ENCODE data around the gene CNN1. TPM values are rescaled to one million over a fixed set of nuclear protein-coding genes. Genes with fewer than 3 reads are reported as not detected.
A peak's percentile ranks its signal among the peaks of the same experiment; 100 is the strongest.

CNN1 gene
- total and polyA plus RNA-seq, 9 of the 15 experiments (the other 6 are each of a cell fraction or from before 2014, with no cell fraction given) = 0.23 to 10.6 (median 5.2) TPM

DNA sequence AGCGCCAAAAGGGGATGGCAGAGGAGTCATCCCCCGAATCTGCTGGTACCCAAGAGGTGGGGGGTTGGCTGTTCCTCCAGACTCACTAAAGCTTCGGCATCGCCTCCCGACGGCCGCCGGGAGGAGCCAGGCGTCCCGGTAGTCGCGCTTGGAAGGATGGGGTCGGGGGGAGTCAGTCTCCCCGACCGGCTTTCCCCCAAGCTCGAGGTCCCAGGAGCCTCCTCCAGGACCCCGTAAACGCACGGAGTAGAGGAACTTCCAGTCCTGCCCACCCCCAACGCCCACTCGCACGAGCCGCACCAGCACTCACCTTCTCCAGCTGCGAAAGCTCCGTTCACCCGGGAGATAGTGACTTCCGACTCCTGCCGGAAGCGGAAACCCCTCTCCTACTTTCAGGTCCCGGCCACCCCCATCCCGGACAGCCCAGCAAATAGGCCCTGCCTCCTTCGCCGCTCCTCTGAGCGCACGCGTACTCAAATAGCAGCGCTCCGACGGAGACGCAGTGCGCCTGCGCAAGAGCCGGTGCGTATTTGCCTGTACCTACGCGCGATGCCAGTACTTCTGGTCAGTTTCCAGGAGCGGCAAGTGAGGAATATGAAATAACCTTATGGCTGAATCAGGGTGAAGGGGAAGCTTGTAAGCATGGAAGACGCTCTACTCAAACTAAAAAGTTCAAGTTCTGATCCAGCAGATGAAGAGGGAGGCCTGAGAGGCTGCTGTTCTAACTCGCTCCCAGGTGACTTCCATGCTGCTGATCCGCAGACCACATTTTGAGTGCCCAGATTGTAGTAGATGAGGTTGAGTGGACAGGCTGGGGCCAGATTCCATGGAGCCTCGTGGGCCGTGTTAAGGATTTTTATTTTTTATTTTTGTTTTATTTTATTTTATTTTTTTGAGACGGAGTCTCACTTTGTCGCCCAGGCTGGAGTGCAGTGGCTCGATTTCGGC is 20.5 kb downstream of the CNN1 start, which contains the start of gene ELOF1 (continued):
- TF ChIP-seq PHF20 (IDR thresholded peaks at IDR 0.05; ENCODE audit: partially characterized antibody) (peak; percentile 65), NCOA6 (IDR thresholded peaks at IDR 0.05) (no peak), HMG20A (CRISPR knock-in tag; conservative IDR thresholded peaks at IDR 0.05) (no peak), POLR2B (IDR thresholded peaks at IDR 0.05; ENCODE audit: low read depth, partially characterized antibody) (peak; percentile 97), EP400 (IDR thresholded peaks at IDR 0.05) (peak; percentile 60; the same call in 1 of the 2 replicates), NR1H2 (CRISPR knock-in tag; IDR thresholded peaks at IDR 0.05) (no peak), MAZ (CRISPR knock-in tag; conservative IDR thresholded peaks at IDR 0.05 in 1 of 2, IDR thresholded peaks at IDR 0.05 in 1 of 2) (peak; percentile 97), NONO (IDR thresholded peaks at IDR 0.05; ENCODE audit: low read depth in 2 of 2, low read length in 1 of 2) (0 out of 4 replicates have a peak, but pooled peaks of 1 of the 2 experiments have one; percentile 16), CXXC5 (CRISPR knock-in tag; IDR thresholded peaks at IDR 0.05) (peak; percentile 27; the same call in 1 of the 2 replicates), FIP1L1 (IDR thresholded peaks at IDR 0.05; ENCODE audit: low read depth, low read length, poor library complexity, severe bottlenecking) (no peak), HEY1 (CRISPR knock-in tag; IDR thresholded peaks at IDR 0.05; ENCODE audit: borderline replicate concordance) (no peak), SAP30 (IDR thresholded peaks at IDR 0.05; ENCODE audit: borderline replicate concordance, insufficient read depth, low read depth, low read length, poor library complexity, severe bottlenecking) (peak; percentile 89), SMC3 (conservative IDR thresholded peaks at IDR 0.05; ENCODE audit: insufficient read depth, low read depth, low read length) (0 out of 2 replicates have a peak, but pooled peaks have one; percentile 18), NELFE (IDR thresholded peaks at IDR 0.05; ENCODE audit: insufficient read depth, insufficient read length) (no peak)
- TF ChIP-seq, protein P1, sequence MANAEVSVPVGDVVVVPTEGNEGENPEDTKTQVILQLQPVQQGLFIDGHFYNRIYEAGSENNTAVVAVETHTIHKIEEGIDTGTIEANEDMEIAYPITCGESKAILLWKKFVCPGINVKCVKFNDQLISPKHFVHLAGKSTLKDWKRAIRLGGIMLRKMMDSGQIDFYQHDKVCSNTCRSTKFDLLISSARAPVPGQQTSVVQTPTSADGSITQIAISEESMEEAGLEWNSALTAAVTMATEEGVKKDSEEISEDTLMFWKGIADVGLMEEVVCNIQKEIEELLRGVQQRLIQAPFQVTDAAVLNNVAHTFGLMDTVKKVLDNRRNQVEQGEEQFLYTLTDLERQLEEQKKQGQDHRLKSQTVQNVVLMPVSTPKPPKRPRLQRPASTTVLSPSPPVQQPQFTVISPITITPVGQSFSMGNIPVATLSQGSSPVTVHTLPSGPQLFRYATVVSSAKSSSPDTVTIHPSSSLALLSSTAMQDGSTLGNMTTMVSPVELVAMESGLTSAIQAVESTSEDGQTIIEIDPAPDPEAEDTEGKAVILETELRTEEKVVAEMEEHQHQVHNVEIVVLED (CRISPR knock-in tag; IDR thresholded peaks at IDR 0.05) = no peak
- TF ChIP-seq, protein P2, sequence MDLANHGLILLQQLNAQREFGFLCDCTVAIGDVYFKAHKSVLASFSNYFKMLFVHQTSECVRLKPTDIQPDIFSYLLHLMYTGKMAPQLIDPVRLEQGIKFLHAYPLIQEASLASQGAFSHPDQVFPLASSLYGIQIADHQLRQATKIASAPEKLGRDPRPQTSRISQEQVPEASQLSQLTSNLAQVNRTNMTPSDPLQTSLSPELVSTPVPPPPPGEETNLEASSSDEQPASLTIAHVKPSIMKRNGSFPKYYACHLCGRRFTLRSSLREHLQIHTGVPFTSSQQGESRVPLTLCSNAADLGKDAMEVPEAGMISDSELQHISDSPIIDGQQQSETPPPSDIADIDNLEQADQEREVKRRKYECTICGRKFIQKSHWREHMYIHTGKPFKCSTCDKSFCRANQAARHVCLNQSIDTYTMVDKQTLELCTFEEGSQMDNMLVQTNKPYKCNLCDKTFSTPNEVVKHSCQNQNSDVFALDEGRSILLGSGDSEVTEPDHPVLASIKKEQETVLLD (IDR thresholded peaks at IDR 0.05) = peak; percentile 98
- TF ChIP-seq, protein P3, sequence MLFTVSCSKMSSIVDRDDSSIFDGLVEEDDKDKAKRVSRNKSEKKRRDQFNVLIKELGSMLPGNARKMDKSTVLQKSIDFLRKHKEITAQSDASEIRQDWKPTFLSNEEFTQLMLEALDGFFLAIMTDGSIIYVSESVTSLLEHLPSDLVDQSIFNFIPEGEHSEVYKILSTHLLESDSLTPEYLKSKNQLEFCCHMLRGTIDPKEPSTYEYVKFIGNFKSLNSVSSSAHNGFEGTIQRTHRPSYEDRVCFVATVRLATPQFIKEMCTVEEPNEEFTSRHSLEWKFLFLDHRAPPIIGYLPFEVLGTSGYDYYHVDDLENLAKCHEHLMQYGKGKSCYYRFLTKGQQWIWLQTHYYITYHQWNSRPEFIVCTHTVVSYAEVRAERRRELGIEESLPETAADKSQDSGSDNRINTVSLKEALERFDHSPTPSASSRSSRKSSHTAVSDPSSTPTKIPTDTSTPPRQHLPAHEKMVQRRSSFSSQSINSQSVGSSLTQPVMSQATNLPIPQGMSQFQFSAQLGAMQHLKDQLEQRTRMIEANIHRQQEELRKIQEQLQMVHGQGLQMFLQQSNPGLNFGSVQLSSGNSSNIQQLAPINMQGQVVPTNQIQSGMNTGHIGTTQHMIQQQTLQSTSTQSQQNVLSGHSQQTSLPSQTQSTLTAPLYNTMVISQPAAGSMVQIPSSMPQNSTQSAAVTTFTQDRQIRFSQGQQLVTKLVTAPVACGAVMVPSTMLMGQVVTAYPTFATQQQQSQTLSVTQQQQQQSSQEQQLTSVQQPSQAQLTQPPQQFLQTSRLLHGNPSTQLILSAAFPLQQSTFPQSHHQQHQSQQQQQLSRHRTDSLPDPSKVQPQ (CRISPR knock-in tag; IDR thresholded peaks at IDR 0.05; ENCODE audit: borderline replicate concordance) = no peak
- TF ChIP-seq, protein P4, sequence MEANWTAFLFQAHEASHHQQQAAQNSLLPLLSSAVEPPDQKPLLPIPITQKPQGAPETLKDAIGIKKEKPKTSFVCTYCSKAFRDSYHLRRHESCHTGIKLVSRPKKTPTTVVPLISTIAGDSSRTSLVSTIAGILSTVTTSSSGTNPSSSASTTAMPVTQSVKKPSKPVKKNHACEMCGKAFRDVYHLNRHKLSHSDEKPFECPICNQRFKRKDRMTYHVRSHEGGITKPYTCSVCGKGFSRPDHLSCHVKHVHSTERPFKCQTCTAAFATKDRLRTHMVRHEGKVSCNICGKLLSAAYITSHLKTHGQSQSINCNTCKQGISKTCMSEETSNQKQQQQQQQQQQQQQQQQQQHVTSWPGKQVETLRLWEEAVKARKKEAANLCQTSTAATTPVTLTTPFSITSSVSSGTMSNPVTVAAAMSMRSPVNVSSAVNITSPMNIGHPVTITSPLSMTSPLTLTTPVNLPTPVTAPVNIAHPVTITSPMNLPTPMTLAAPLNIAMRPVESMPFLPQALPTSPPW (CRISPR knock-in tag; IDR thresholded peaks at IDR 0.05) = peak; percentile 70; the same call in 1 of the 2 replicates
